NB4 (cell line): Measurements from ENCODE around the gene C6orf89.
"Not testable (repeated sequence)": the region's sequence is repeated elsewhere in the genome, so short reads cannot be mapped to it uniquely, and the experiment has no call there.

Source experiments
- DNase-seq: peaks from one replicate; pipeline ENCODE4 v3.0.0; 2010; ENCODE audit warnings: low read depth
- H3K4me3 ChIP-seq: one replicate; pipeline ENCODE4 v1.5.1; 2011; ENCODE audit warnings: mild to moderate bottlenecking, low read depth, low read length, moderate library complexity
- CTCF ChIP-seq: IDR thresholded peaks from one replicate; pipeline ENCODE4 v1.5.1; 2012; ENCODE audit warnings: low read depth, low read length
- MAX ChIP-seq: IDR thresholded peaks from 2 replicates; pipeline ENCODE4 v1.6.1; 2011; ENCODE audit warnings: low read depth, low read length
- MYC ChIP-seq: IDR thresholded peaks from 2 replicates; pipeline ENCODE4 v1.6.1; 2011; ENCODE audit warnings: low read depth, low read length
- POLR2A ChIP-seq: IDR thresholded peaks from 2 replicates; pipeline ENCODE4 v1.6.1; 2011; ENCODE audit warnings: mild to moderate bottlenecking; ENCODE audit not compliant: insufficient read length; ENCODE audit errors: extremely low read depth

C6orf89 gene

DNA sequence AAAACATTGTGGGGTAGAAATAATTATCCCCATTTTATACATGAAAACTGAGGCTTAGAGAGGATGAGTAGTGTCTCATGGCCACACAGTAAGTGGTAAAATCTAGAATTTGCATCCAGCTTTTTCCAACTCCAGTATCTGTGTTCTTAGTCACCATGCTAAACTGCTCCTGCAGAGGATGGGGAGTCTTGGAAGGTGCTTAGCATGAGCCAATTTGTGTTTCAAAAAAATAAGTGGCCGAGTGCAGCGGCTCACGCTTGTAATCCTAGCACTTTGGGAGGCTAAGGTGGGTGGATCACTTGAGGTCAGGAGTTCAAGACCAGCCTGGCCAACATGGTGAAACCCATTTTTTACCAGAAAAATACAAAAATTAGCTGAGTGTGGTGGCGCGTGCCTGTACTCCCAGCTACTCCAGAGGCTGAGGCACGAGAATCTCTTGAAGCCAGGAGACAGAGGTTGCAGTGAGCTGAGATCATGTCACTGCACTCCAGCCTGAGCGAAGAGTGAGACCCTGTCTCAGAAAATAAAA is 2.4 kb downstream of the C6orf89 start:
- H3K4me3 ChIP-seq, result no peak overlapping the region
- TF ChIP-seq MYC (no peak), CTCF (no peak)
- no peak for DNase-seq

DNA sequence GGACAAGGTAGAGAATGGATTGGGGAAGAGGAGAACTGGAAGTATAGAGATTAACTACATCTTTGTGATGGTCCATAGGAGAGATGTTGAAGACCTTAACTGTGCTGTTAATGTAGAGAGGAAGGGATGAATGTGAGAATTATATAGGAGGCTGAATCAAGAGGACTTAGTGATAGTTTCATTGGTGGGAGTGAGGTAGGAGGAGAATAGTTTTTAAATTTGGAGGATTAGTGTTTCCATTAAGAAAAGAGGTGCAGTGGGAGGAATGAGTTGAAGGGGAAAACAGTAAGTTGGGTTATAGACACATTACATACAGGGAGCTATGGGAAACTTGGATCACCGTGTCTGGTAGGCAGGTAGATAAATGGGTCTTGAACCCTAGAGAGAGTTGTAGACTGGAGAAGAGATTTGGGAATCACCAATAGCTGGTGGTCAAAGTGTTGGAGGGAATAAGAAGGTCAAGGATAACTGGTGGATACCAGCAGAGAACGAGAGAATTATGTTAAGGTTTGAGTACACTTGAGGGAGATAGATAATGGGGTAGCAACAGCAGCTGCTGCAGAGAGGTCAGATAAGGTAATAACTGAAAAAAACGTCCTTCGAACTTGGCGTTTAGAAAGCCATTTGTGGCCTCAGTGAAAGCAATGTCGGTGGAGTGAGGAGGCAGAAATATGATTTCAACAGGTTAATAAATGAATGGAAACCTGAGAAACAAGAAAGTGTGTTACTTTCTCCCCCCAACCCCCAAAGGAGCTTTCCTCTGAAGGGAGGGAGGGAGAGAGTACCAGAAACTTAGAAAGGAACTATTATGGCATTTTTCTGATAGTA is 3.1 kb downstream of the C6orf89 start:
- no peak for DNase-seq
- no peak overlapping the region for H3K4me3 ChIP-seq
- TF ChIP-seq POLR2A, result no peak
- TF ChIP-seq MYC, result no peak
- TF ChIP-seq CTCF, result no peak
- TF ChIP-seq MAX, result no peak

- DNase-seq, result no peak
- H3K4me3 ChIP-seq, result no peak overlapping the region
- TF ChIP-seq MYC (no peak), CTCF (no peak), POLR2A (no peak), MAX (no peak)
Measured at GRCh38 chr6:36890112-36890663, 4.4 kb downstream of the C6orf89 start.

DNA sequence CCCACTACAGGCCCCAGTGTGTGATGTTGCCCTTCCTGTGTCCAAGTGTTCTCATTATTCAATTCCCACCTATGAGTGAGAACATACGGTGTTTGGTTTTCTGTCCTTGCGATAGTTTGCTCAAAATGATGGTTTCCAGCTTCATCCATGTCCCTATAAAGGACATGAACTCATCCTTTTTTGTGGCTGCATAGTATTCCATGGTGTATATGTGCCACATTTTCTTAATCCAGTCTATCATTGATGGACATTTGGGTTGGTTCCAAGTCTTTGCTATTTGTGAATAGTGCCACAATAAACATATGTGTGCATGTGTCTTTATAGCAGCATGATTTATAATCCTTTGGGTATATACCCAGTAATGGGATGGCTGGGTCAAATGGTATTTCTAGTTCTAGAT is 5.4 kb downstream of the C6orf89 start:
- H3K4me3 ChIP-seq, DNase-seq: not testable (repeated sequence)

GRCh38 chr6:36893976-36894932 is 8.5 kb downstream of the C6orf89 start:
- DNase-seq, result no peak
- TF ChIP-seq CTCF, result no peak
- no peak for TF ChIP-seq MAX
- no peak for TF ChIP-seq POLR2A
- H3K4me3 ChIP-seq, result no peak overlapping the region

DNA sequence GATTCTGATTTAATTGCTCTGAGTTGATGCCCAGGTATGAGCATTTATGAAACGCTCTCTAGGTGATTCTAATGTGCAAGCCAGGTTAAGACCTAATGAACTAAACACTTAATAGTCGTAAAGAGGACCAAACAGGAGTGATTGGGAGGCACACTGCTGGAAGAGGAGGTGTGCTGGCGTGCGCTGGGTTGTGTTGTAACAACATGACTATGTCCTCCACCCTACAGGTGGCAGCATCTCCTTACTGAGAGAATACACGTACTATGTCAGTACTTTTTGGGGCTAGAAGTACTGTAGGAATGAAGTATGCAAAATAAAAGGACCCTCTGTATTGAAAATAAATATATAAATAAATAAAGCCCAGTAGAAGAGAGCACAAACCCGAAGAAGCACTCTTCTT is 11.9 kb downstream of the C6orf89 start:
- TF ChIP-seq MAX, result no peak
- no peak for TF ChIP-seq POLR2A
- TF ChIP-seq MYC, result no peak
- no peak for TF ChIP-seq CTCF
- no peak for DNase-seq

More for the DNA sequence above, 11.9 kb downstream of the C6orf89 start:
- no peak overlapping the region for H3K4me3 ChIP-seq
